ENCODE measurements around the gene TRPM5. TPM values are rescaled to one million over a fixed set of nuclear protein-coding genes. Genes with fewer than 3 reads are reported as not detected.

Gene TRPM5
- total RNA-seq, 4 donors from 2014 or later: not detected

- Histone ChIP-seq H3K9me3 (no peaks in the 10 kb centered on the region), H3K27ac (no peak overlapping the region), H3K4me3 (no peak overlapping the region), H3K36me3 (no peaks in the 10 kb centered on the region), H3K27me3 (peaks cover 3 to 9% (median 6%) of the 10 kb centered on the region in 3 donors), H3K4me1 (no peaks in the 10 kb centered on the region)
- ATAC-seq (no peak), DNase-seq (no peak)
- in situ Hi-C loops (cut with MboI; ENCODE audit: low sequenced_read_pairs in 4 of 4): loop anchor here in 2 of 4 donors (10.0 to 25.0 kb wide), 3 partner anchors 78 to 451 kb away; partner anchors contain the start of gene CDKN1C (in 1 of the 2)
- intact Hi-C loops (cut with DNase I; ENCODE audit: low total_unique reads): no loop called here
- no peak for TF ChIP-seq POLR2A (IDR thresholded peaks at IDR 0.05)
- TF ChIP-seq, protein P1, sequence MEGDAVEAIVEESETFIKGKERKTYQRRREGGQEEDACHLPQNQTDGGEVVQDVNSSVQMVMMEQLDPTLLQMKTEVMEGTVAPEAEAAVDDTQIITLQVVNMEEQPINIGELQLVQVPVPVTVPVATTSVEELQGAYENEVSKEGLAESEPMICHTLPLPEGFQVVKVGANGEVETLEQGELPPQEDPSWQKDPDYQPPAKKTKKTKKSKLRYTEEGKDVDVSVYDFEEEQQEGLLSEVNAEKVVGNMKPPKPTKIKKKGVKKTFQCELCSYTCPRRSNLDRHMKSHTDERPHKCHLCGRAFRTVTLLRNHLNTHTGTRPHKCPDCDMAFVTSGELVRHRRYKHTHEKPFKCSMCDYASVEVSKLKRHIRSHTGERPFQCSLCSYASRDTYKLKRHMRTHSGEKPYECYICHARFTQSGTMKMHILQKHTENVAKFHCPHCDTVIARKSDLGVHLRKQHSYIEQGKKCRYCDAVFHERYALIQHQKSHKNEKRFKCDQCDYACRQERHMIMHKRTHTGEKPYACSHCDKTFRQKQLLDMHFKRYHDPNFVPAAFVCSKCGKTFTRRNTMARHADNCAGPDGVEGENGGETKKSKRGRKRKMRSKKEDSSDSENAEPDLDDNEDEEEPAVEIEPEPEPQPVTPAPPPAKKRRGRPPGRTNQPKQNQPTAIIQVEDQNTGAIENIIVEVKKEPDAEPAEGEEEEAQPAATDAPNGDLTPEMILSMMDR (IDR thresholded peaks at IDR 0.05 in 4 of 5, conservative IDR thresholded peaks at IDR 0.05 in 1 of 5): no peak
Measured at GRCh38 chr11:2436521-2437031, 7.7 kb downstream of the TRPM5 start.

- H3K4me3 ChIP-seq: no peak overlapping the region
- no peak for ATAC-seq
- H3K27ac ChIP-seq: no peak overlapping the region
- no peaks in the 10 kb centered on the region for H3K9me3 ChIP-seq
- TF ChIP-seq, protein P1 (IDR thresholded peaks at IDR 0.05 in 4 of 5, conservative IDR thresholded peaks at IDR 0.05 in 1 of 5): no peak
- TF ChIP-seq POLR2A (IDR thresholded peaks at IDR 0.05): no peak
- peaks cover 0 to 9% (median 2%) of the 10 kb centered on the region in 3 donors for H3K27me3 ChIP-seq
- H3K36me3 ChIP-seq: no peaks in the 10 kb centered on the region
- H3K4me1 ChIP-seq: no peaks in the 10 kb centered on the region
- in situ Hi-C loops (cut with MboI; ENCODE audit: low sequenced_read_pairs in 4 of 4) (loop anchor here in 2 of 4 donors (10.0 to 25.0 kb wide), 3 partner anchors 79 to 451 kb away; partner anchors contain the start of gene CDKN1C (in 1 of the 2)), intact Hi-C loops (cut with DNase I; ENCODE audit: low total_unique reads) (no loop called here)
- DNase-seq: no peak
Measured at GRCh38 chr11:2436013-2436520, 8.2 kb downstream of the TRPM5 start.

GRCh38 chr11:2435288-2436012, 8.9 kb downstream of the TRPM5 start:
- H3K27me3 ChIP-seq: peaks cover 0 to 9% (median 1%) of the 10 kb centered on the region in 3 donors
- H3K4me3 ChIP-seq: no peak overlapping the region
- no peak overlapping the region for H3K27ac ChIP-seq
- ATAC-seq (no peak), DNase-seq (no peak)
- in situ Hi-C loops (cut with MboI; ENCODE audit: low sequenced_read_pairs in 4 of 4): loop anchor here in 2 of 4 donors (10.0 to 25.0 kb wide), 3 partner anchors 79 to 452 kb away; partner anchors contain the start of gene CDKN1C (in 1 of the 2)
- no peaks in the 10 kb centered on the region for H3K9me3 ChIP-seq
- TF ChIP-seq, protein P1 (IDR thresholded peaks at IDR 0.05 in 4 of 5, conservative IDR thresholded peaks at IDR 0.05 in 1 of 5): no peak
- no peak for TF ChIP-seq POLR2A (IDR thresholded peaks at IDR 0.05)
- H3K4me1 ChIP-seq: no peaks in the 10 kb centered on the region
- intact Hi-C loops (cut with DNase I; ENCODE audit: low total_unique reads): no loop called here
- H3K36me3 ChIP-seq: no peaks in the 10 kb centered on the region

GRCh38 chr11:2434506-2435255, 9.6 kb downstream of the TRPM5 start:
- DNase-seq (no peak), ATAC-seq (no peak)
- intact Hi-C loops (cut with DNase I; ENCODE audit: low total_unique reads) (no loop called here), in situ Hi-C loops (cut with MboI; ENCODE audit: low sequenced_read_pairs in 4 of 4) (loop anchor here in 2 of 4 donors (10.0 to 25.0 kb wide), 3 partner anchors 80 to 453 kb away; partner anchors contain the start of gene CDKN1C (in 1 of the 2))
- H3K36me3 ChIP-seq: no peaks in the 10 kb centered on the region
- H3K4me3 ChIP-seq: no peak overlapping the region
- H3K27me3 ChIP-seq: peaks cover 0 to 9% (median 0%) of the 10 kb centered on the region in 3 donors
- H3K9me3 ChIP-seq: no peaks in the 10 kb centered on the region
- H3K27ac ChIP-seq: no peak overlapping the region
- TF ChIP-seq, protein P1 (IDR thresholded peaks at IDR 0.05 in 4 of 5, conservative IDR thresholded peaks at IDR 0.05 in 1 of 5): no peak
- no peak for TF ChIP-seq POLR2A (IDR thresholded peaks at IDR 0.05)
- no peaks in the 10 kb centered on the region for H3K4me1 ChIP-seq

Measured in gastrocnemius medialis (tissue), 4 donors.